GM23338 (cell line): ENCODE data around the gene PLPP7. TPM values are rescaled to one million over a fixed set of nuclear protein-coding genes. Genes with fewer than 3 reads are reported as not detected.

ENCODE experiments used
- ATAC-seq: fragments of 200-7000 bp; cut with Tn5 transposase; 3 replicates; pipeline ENCODE4 v1.9.1; 2020
- DNase-seq: peaks from one replicate; pipeline ENCODE4 v3.0.0-alpha.2; 2015; ENCODE audit warnings: low spot score
- H2AFZ ChIP-seq: fragments of 200-600 bp; sonication (generic); 2 replicates; pipeline ENCODE4 v1.8.0; 2016; ENCODE audit warnings: antibody characterized with exemption, mild to moderate bottlenecking, moderate library complexity
- H3F3A ChIP-seq: fragments of 200-600 bp; sonication (generic); replicated peaks from 2 replicates; pipeline ENCODE4 v1.8.0; 2017; ENCODE audit warnings: antibody characterized with exemption, mixed run types, low read depth
- H3K27ac ChIP-seq: fragments of 200-600 bp; sonication (generic); 2 replicates; pipeline ENCODE4 v1.6.1; 2016; ENCODE audit warnings: low read depth
- H3K27me3 ChIP-seq: fragments of 200-600 bp; sonication (generic); 2 replicates; pipeline ENCODE4 v1.8.0; 2016; ENCODE audit warnings: mild to moderate bottlenecking, mixed run types, moderate library complexity; ENCODE audit not compliant: insufficient read depth
- H3K36me3 ChIP-seq: fragments of 200-600 bp; sonication (generic); 2 replicates; pipeline ENCODE4 v1.8.0; 2016; ENCODE audit warnings: mild to moderate bottlenecking; ENCODE audit not compliant: insufficient read depth
- H3K4me1 ChIP-seq: fragments of 200-600 bp; sonication (generic); 2 replicates; pipeline ENCODE4 v1.8.0; 2016; ENCODE audit warnings: mild to moderate bottlenecking, moderate library complexity; ENCODE audit not compliant: insufficient read depth
- H3K4me2 ChIP-seq: fragments of 200-600 bp; sonication (generic); 2 replicates; pipeline ENCODE4 v1.7.1; 2017; ENCODE audit warnings: mixed run types
- H3K4me3 ChIP-seq: fragments of 200-600 bp; sonication (generic); 2 replicates; pipeline ENCODE4 v1.6.1; 2016; ENCODE audit warnings: mixed run types
- H3K79me2 ChIP-seq: fragments of 200-600 bp; sonication (generic); replicated peaks from 2 replicates; pipeline ENCODE4 v1.8.0; 2017; ENCODE audit warnings: mild to moderate bottlenecking; ENCODE audit not compliant: insufficient read depth
- H3K9me2 ChIP-seq: fragments of 200-600 bp; sonication (generic); 2 replicates; pipeline ENCODE4 v1.8.0; 2017; ENCODE audit not compliant: insufficient read depth
- H4K20me1 ChIP-seq: fragments of 200-600 bp; sonication (generic); replicated peaks from 2 replicates; pipeline ENCODE4 v1.8.0; 2017; ENCODE audit warnings: mild to moderate bottlenecking; ENCODE audit not compliant: insufficient read depth
- H3K27ac Mint-ChIP-seq: 2 replicates; pipeline ENCODE4 v1.8.0; 2020; ENCODE audit warnings: inconsistent platforms, mild to moderate bottlenecking, moderate library complexity, mixed read lengths
- H3K27me3 Mint-ChIP-seq: 3 replicates; pipeline ENCODE4 v1.8.0; 2022; ENCODE audit warnings: low read depth, mild to moderate bottlenecking, moderate library complexity, mixed read lengths, inconsistent platforms; ENCODE audit not compliant: insufficient read depth, poor library complexity
- H3K36me3 Mint-ChIP-seq: 3 replicates; pipeline ENCODE4 v1.8.0; 2021; ENCODE audit warnings: low read depth, mild to moderate bottlenecking, inconsistent platforms, moderate library complexity, mixed read lengths
- H3K4me1 Mint-ChIP-seq: 3 replicates; pipeline ENCODE4 v1.8.0; 2020; ENCODE audit warnings: mild to moderate bottlenecking, inconsistent platforms, mixed read lengths
- H3K4me3 Mint-ChIP-seq: 3 replicates; pipeline ENCODE4 v1.8.0; 2021; ENCODE audit warnings: moderate library complexity, mild to moderate bottlenecking, inconsistent platforms, mixed read lengths
- H3K9me3 Mint-ChIP-seq: 3 replicates; pipeline ENCODE4 v1.8.0; 2020; ENCODE audit warnings: moderate library complexity, mild to moderate bottlenecking, inconsistent platforms, mixed read lengths
- CREB1 ChIP-seq: fragments of 250-450 bp; sonication (Bioruptor Pico); IDR thresholded peaks from 2 replicates; pipeline ENCODE4 v1.5.0; 2020; ENCODE audit warnings: low read depth, mild to moderate bottlenecking, moderate library complexity
- CTCF ChIP-seq, 2 experiments: fragments of 200-600 bp in 1 of 2; sonication (generic) in 1 of 2; conservative IDR thresholded peaks; 2 replicates each; pipeline versions ENCODE4 v1.5.1 to v1.6.1; 2016 to 2017; ENCODE audit warnings: antibody characterized with exemption in 2 of 2, low read depth in 2 of 2, mild to moderate bottlenecking in 2 of 2, moderate library complexity in 1 of 2
- ETS1 ChIP-seq: IDR thresholded peaks from 2 replicates; pipeline ENCODE4 v1.6.1; 2016; ENCODE audit warnings: antibody characterized with exemption
- EZH2 ChIP-seq: fragments of 200-600 bp; sonication (generic); IDR thresholded peaks from one replicate; pipeline ENCODE4 v1.8.0; 2017; ENCODE audit warnings: antibody characterized with exemption, mild to moderate bottlenecking, low read depth; ENCODE audit not compliant: unreplicated experiment
- EZH2phosphoT487 ChIP-seq: fragments of 200-600 bp; sonication (generic); IDR thresholded peaks from one replicate; pipeline ENCODE4 v1.8.1; 2018; ENCODE audit warnings: antibody characterized with exemption; ENCODE audit not compliant: unreplicated experiment
- JUNB ChIP-seq: IDR thresholded peaks from one replicate; pipeline ENCODE4 v1.6.1; 2016; ENCODE audit warnings: antibody characterized with exemption; ENCODE audit not compliant: unreplicated experiment
- NANOG ChIP-seq: IDR thresholded peaks from 2 replicates; pipeline ENCODE4 v1.6.1; 2016; ENCODE audit warnings: antibody characterized with exemption, borderline replicate concordance
- POLR2AphosphoS5 ChIP-seq: IDR thresholded peaks from 2 replicates; pipeline ENCODE4 v1.6.1; 2016; ENCODE audit warnings: antibody characterized with exemption, low read depth
- REST ChIP-seq: IDR thresholded peaks from one replicate; pipeline ENCODE4 v1.6.1; 2018; ENCODE audit warnings: antibody characterized with exemption; ENCODE audit not compliant: unreplicated experiment
- STAT1 ChIP-seq: IDR thresholded peaks from one replicate; pipeline ENCODE4 v1.6.1; 2016; ENCODE audit warnings: antibody characterized with exemption; ENCODE audit not compliant: unreplicated experiment
- ZNF114 ChIP-seq: fragments of 250-450 bp; sonication (Bioruptor Pico); IDR thresholded peaks from 2 replicates; pipeline ENCODE4 v1.5.0; 2020; ENCODE audit warnings: mild to moderate bottlenecking, moderate library complexity
- ZNF331 ChIP-seq: fragments of 250-450 bp; sonication (Bioruptor Pico); IDR thresholded peaks from 2 replicates; pipeline ENCODE4 v1.5.0; 2020; ENCODE audit warnings: low read depth, mild to moderate bottlenecking, moderate library complexity
- ZNF462 ChIP-seq: fragments of 250-450 bp; sonication (Bioruptor Pico); IDR thresholded peaks from 2 replicates; pipeline ENCODE4 v1.5.0; 2020; ENCODE audit warnings: mild to moderate bottlenecking, moderate library complexity
- polyA plus RNA-seq: library from polyadenylated mRNA; unstranded; fragments of >200 nt; fragmentation: Nextera tagmentation; extraction: Ambion mirVana; gene quantifications from 2 replicates; pipeline ENCODE4 v1.2.1, GENCODE V29; 2016
- total RNA-seq: library from RNA; depleted of rRNA; stranded (reverse); fragments of >200 nt; shearing (Covaris generic); gene quantifications from 2 replicates; pipeline ENCODE4 v1.2.3, GENCODE V29; 2014

Gene PLPP7
- total and polyA plus RNA-seq, 2 experiments from 2014 or later, result 1.6 to 2.4 TPM

GRCh38 chr9:131320031-131320685 lies 30.6 kb downstream of the PLPP7 start:
- Histone ChIP-seq H3K4me1 (no peaks in the 10 kb centered on the region), H3K9me2 (no peaks in the 10 kb centered on the region)

More at GRCh38 chr9:131320031-131320685, 30.6 kb downstream of the PLPP7 start:
- Histone ChIP-seq H2AFZ (no peak overlapping the region), H4K20me1 (no peaks in the 10 kb centered on the region), H3K27me3 (no peaks in the 10 kb centered on the region), H3K36me3 (no peaks in the 10 kb centered on the region), H3K4me3 (no peak overlapping the region), H3K27ac (no peak overlapping the region), H3F3A (no peaks in the 10 kb centered on the region; the same call in 1 of the 2 replicates), H3K79me2 (no peaks in the 10 kb centered on the region), H3K4me2 (no peak overlapping the region)
- Mint-ChIP-seq H3K36me3 (no peaks in the 10 kb centered on the region), H3K27me3 (peaks cover 8% of the 10 kb centered on the region), H3K4me3 (no peak overlapping the region), H3K9me3 (no peaks in the 10 kb centered on the region), H3K27ac (no peak overlapping the region), H3K4me1 (no peaks in the 10 kb centered on the region)
- no peak for DNase-seq
- TF ChIP-seq STAT1 (no peak), CTCF (conservative IDR thresholded peaks at IDR 0.05; ENCODE audit: low read depth in 2 of 2) (no peak), EZH2 (no peak), ZNF114 (CRISPR knock-in tag) (no peak), REST (no peak), ETS1 (no peak), EZH2phosphoT487 (no peak), JUNB (no peak), POLR2AphosphoS5 (no peak), CREB1 (CRISPR knock-in tag) (no peak), ZNF331 (CRISPR knock-in tag) (no peak), NANOG (no peak), ZNF462 (CRISPR knock-in tag) (no peak)
- no peak for ATAC-seq
